K562 (cell line): ENCODE measurements around the gene SHE. TPM values are rescaled to one million over a fixed set of nuclear protein-coding genes. Genes with fewer than 3 reads are reported as not detected.

Experiments used
- ATAC-seq: fragments of 200-7000 bp; cut with Tn5 transposase; 3 replicates; pipeline ENCODE4 v1.9.1; 2020; ENCODE audit warnings: moderate library complexity
- BruUV-seq: library from RNA; stranded (reverse); fragments of 400-500 nt; replicated peaks from 2 replicates; lab custom pipeline; 2021; lab: Mats Ljungman, UMichigan
- CTCF ChIA-PET: fragments of 300-600 bp; formaldehyde crosslinking; extraction: SDS; loops from one replicate; lab custom pipeline; 2021; ENCODE audit warnings: low intra/inter-chr PET ratio; lab: Yijun Ruan, JAX
- POLR2A ChIA-PET: fragments of 300-600, 350-650 bp; sonication (Branson Sonifier 250); formaldehyde crosslinking; extraction: SDS; loops from one replicate; lab custom pipeline; 2021; ENCODE audit warnings: antibody characterized with exemption, inconsistent platforms; lab: Yijun Ruan, JAX
- DNase-seq, 4 experiments: peaks; one replicate each; pipeline versions ENCODE4 v3.0.0 to v3.0.0-alpha.2; 2011 to 2018; ENCODE audit warnings: low spot score in 3 of 4, mixed read lengths in 3 of 4; ENCODE audit errors: extremely low read depth in 1 of 4
- FAIRE-seq: peaks from 2 replicates; lab custom pipeline; 2011; peaks lifted over from hg19 to GRCh38; lab: Jason Lieb, UNC
- H2AFZ ChIP-seq: 2 replicates; pipeline ENCODE4 v1.6.0; 2011; ENCODE audit warnings: low read depth, low read length, control low read depth, inconsistent platforms
- H3K27ac ChIP-seq: fragments of 200-600 bp; 3 replicates; pipeline ENCODE4 v1.8.0; 2011; ENCODE audit warnings: low read depth, mild to moderate bottlenecking, control low read depth, inconsistent platforms, low read length, moderate library complexity, mixed read lengths; ENCODE audit errors: extremely low read depth
- H3K27me3 ChIP-seq, 2 experiments: fragments of 300-600 bp in 1 of 2; 2 replicates in 1 of 2; 3 replicates in 1 of 2; pipeline versions ENCODE4 v1.6.0 to v1.8.0; 2011; ENCODE audit warnings: inconsistent platforms in 2 of 2, low read length in 2 of 2, mild to moderate bottlenecking in 1 of 2, mixed read lengths in 1 of 2, moderate library complexity in 1 of 2; ENCODE audit not compliant: control insufficient read depth in 2 of 2, insufficient read depth in 2 of 2
- H3K36me3 ChIP-seq: fragments of 300-600 bp; 3 replicates; pipeline ENCODE4 v1.8.0; 2011; ENCODE audit warnings: mild to moderate bottlenecking, low read length, inconsistent platforms; ENCODE audit not compliant: control insufficient read depth, insufficient read depth
- H3K4me1 ChIP-seq, 2 experiments: fragments of 200-600 bp in 1 of 2; replicated peaks in 1 of 2; 2 replicates in 1 of 2; 3 replicates in 1 of 2; pipeline versions ENCODE4 v1.5.1 to v1.8.0; 2011; ENCODE audit warnings: inconsistent platforms in 2 of 2, low read length in 2 of 2, mild to moderate bottlenecking in 1 of 2, mixed read lengths in 1 of 2, moderate library complexity in 1 of 2; ENCODE audit not compliant: control insufficient read depth in 2 of 2, insufficient read depth in 2 of 2
- H3K4me2 ChIP-seq: 2 replicates; pipeline ENCODE4 v1.6.1; 2011; ENCODE audit warnings: low read length, control low read depth, inconsistent platforms, mixed read lengths; ENCODE audit not compliant: insufficient read depth
- H3K4me3 ChIP-seq: fragments of 200-600 bp; sonication (generic), shearing (Covaris generic); 2 replicates; pipeline ENCODE4 v1.5.1; 2016; ENCODE audit warnings: control low read depth, inconsistent platforms
- H3K79me2 ChIP-seq: fragments of 200-600 bp; 3 replicates; pipeline ENCODE4 v1.8.0; 2011; ENCODE audit warnings: low read length, inconsistent platforms; ENCODE audit not compliant: control insufficient read depth, insufficient read depth
- H3K9ac ChIP-seq, 2 experiments: 2 replicates each; pipeline versions ENCODE4 v1.6.0 to v1.6.1; 2011; ENCODE audit warnings: low read depth in 2 of 2, low read length in 2 of 2, control low read depth in 1 of 2, inconsistent platforms in 1 of 2, mild to moderate bottlenecking in 1 of 2, mixed read lengths in 1 of 2; ENCODE audit not compliant: insufficient read depth in 1 of 2
- H3K9me1 ChIP-seq: one replicate; pipeline ENCODE4 v1.6.0; 2011; ENCODE audit warnings: inconsistent platforms, mild to moderate bottlenecking, low read length, moderate library complexity; ENCODE audit not compliant: control insufficient read depth, insufficient read depth
- H3K9me3 ChIP-seq: replicated peaks from 2 replicates; pipeline ENCODE4 v1.5.1; 2011; ENCODE audit warnings: low read depth, low read length, inconsistent platforms; ENCODE audit not compliant: control insufficient read depth, insufficient read depth
- H4K20me1 ChIP-seq: replicated peaks from 2 replicates; pipeline ENCODE4 v1.6.1; 2011; ENCODE audit warnings: low read length, inconsistent platforms, mixed read lengths; ENCODE audit not compliant: control insufficient read depth, insufficient read depth
- GATAD2B ChIP-seq: fragments of 450-650 bp; IDR thresholded peaks from 2 replicates; pipeline ENCODE4 v1.6.1; 2017; ENCODE audit warnings: mild to moderate bottlenecking, borderline replicate concordance
- HES1 ChIP-seq: fragments of 450-650 bp; IDR thresholded peaks from 2 replicates; pipeline ENCODE4 v1.6.1; 2016; ENCODE audit warnings: low read depth, mild to moderate bottlenecking, moderate library complexity
- HNRNPL ChIP-seq: fragments of 200-400 bp; formaldehyde crosslinking; IDR thresholded peaks from 2 replicates; pipeline ENCODE4 v1.6.1; 2017; ENCODE audit warnings: low read depth, mild to moderate bottlenecking, low read length
- KLF1 ChIP-seq: fragments of 450-650 bp; IDR thresholded peaks from 2 replicates; pipeline ENCODE4 v1.6.1; 2016; ENCODE audit warnings: missing genetic modification characterization, missing compliant biosample characterization
- MED1 ChIP-seq: sonication (generic); formaldehyde crosslinking; IDR thresholded peaks from 2 replicates; pipeline ENCODE4 v1.8.1; 2023; ENCODE audit warnings: missing genetic modification reagents, borderline replicate concordance
- MTA2 ChIP-seq: fragments of 450-650 bp; IDR thresholded peaks from 2 replicates; pipeline ENCODE4 v1.6.1; 2016; ENCODE audit warnings: low read depth
- PHTF2 ChIP-seq: fragments of 250-450 bp; sonication (Bioruptor Pico); IDR thresholded peaks from 2 replicates; pipeline ENCODE4 v1.5.0; 2021; ENCODE audit warnings: mild to moderate bottlenecking
- RAD21 ChIP-seq, 2 experiments: fragments of 250-450 bp in 1 of 2; fragments of 450-650 bp in 1 of 2; sonication (Bioruptor Pico) in 1 of 2; formaldehyde crosslinking in 1 of 2; IDR thresholded peaks in 1 of 2; conservative IDR thresholded peaks in 1 of 2; 2 replicates each; pipeline versions ENCODE4 v1.4.0 to v1.8.0; 2020 to 2022; ENCODE audit warnings: mild to moderate bottlenecking in 2 of 2, moderate library complexity in 1 of 2
- ZNF165 ChIP-seq: fragments of 250-450 bp; sonication (Bioruptor Pico); IDR thresholded peaks from 2 replicates; pipeline ENCODE4 v1.4.0; 2020; ENCODE audit warnings: borderline replicate concordance
- WGBS: fragments of 100-300 bp; shearing (Covaris generic); methylation state at CpG from one replicate; pipeline ENCODE4 v1.1.6; 2016; ENCODE audit warnings: low coverage, mixed read lengths; ENCODE audit not compliant: insufficient coverage; ENCODE audit errors: missing lambda C conversion rate; 5-methylcytosine and 5-hydroxymethylcytosine counted together
- in situ Hi-C: fragments of 300-500 bp; cut with MboI; formaldehyde crosslinking; loops from 4 replicates; pipeline ENCODE4 v1.15.0; 2018; ENCODE audit warnings: inconsistent platforms, mixed read lengths
- intact Hi-C: fragments of 100-400 bp; cut with micrococcal nuclease; formaldehyde crosslinking; loops from 2 replicates; pipeline ENCODE4 v1.14.2; 2022
- polyA plus RNA-seq, 8 experiments: library from polyadenylated mRNA; depleted of rRNA in 4 of 8; stranded (reverse) in 5 of 8; unstranded in 3 of 8; fragments of >200 nt; fragmentation: Nextera tagmentation in 2 of 8; fragmentation: Illumina TruSeq in 1 of 8; extraction: Ambion mirVana in 2 of 8; extraction: Trizol in 1 of 8; gene quantifications; 2 replicates each; pipeline versions ENCODE4 v1.2.1 to v1.2.3, GENCODE V29; 2011 to 2014; ENCODE audit warnings: inconsistent platforms in 1 of 8, missing spikeins in 1 of 8
- total RNA-seq, 7 experiments: library from RNA; depleted of rRNA in 6 of 7; stranded (reverse); fragments of >200 nt in 6 of 7; fragmentation: Illumina TruSeq in 2 of 7; extraction: Trizol in 2 of 7; gene quantifications; 2 replicates each; pipeline versions ENCODE4 v1.2.1 to v1.2.3, GENCODE V29; 2011 to 2021; ENCODE audit warnings: low replicate concordance in 1 of 7
- TF ChIP-seq, protein P1 (sequence below): sonication (generic); formaldehyde crosslinking; IDR thresholded peaks from 2 replicates; pipeline ENCODE4 v1.8.0; 2022; ENCODE audit warnings: missing genetic modification reagents, mild to moderate bottlenecking, moderate library complexity, borderline replicate concordance

Gene SHE
- total and polyA plus RNA-seq, 9 of the 15 experiments (the other 6 are each of a cell fraction or from before 2014, with no cell fraction given): 0.01 to 0.05 TPM; not detected in 7

- Histone ChIP-seq H3K4me1 (no peaks in the 10 kb centered on the region; a peak in 2 of 5 replicates), H3K4me2 (no peak overlapping the region), H3K27ac (no peak overlapping the region), H3K79me2 (peaks cover 1% of the 10 kb centered on the region; the same call in 2 of the 3 replicates), H3K9me3 (no peaks in the 10 kb centered on the region), H4K20me1 (peaks cover 8% of the 10 kb centered on the region; the same call in 1 of the 2 replicates), H3K27me3 (no peaks in the 10 kb centered on the region), H3K36me3 (peaks cover 72% of the 10 kb centered on the region), H3K9ac (no peak overlapping the region), H2AFZ (no peak overlapping the region), H3K4me3 (no peak overlapping the region), H3K9me1 (no peaks in the 10 kb centered on the region)
- BruUV-seq: no TSS peak
- TF ChIP-seq KLF1 (tag) (no peak), GATAD2B (no peak), HES1 (no peak), ZNF165 (CRISPR knock-in tag) (no peak), MED1 (CRISPR knock-in tag) (no peak), RAD21 (CRISPR knock-in tag; conservative IDR thresholded peaks at IDR 0.05 in 1 of 2, IDR thresholded peaks at IDR 0.05 in 1 of 2) (no peak), PHTF2 (no peak), MTA2 (no peak), HNRNPL (no peak)
- TF ChIP-seq, protein P1, sequence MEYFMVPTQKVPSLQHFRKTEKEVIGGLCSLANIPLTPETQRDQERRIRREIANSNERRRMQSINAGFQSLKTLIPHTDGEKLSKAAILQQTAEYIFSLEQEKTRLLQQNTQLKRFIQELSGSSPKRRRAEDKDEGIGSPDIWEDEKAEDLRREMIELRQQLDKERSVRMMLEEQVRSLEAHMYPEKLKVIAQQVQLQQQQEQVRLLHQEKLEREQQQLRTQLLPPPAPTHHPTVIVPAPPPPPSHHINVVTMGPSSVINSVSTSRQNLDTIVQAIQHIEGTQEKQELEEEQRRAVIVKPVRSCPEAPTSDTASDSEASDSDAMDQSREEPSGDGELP (CRISPR knock-in tag): no peak
- ChIA-PET POLR2A (no interaction called here), CTCF (no interaction called here)
- in situ Hi-C loops: no loop called here
- ATAC-seq (no peak), DNase-seq (no peak), FAIRE-seq (no peak)
- intact Hi-C loops: no loop called here
- WGBS: 76% methylated on average over 6 of the region's 6 CpGs
Observed at GRCh38 chr1:154550657-154551056, 48.4 kb upstream of the SHE start.
